MCF 10A (cell line): ENCODE measurements around the gene SH3GL1. TPM values are rescaled to one million over a fixed set of nuclear protein-coding genes. Genes with fewer than 3 reads are reported as not detected.
A peak's percentile ranks its signal among the peaks of the same experiment; 100 is the strongest.

ENCODE experiments used
- BruUV-seq: library from RNA; stranded (reverse); fragments of 400-500 nt; replicated peaks from 2 replicates; lab custom pipeline; 2021; lab: Mats Ljungman, UMichigan
- CTCF ChIA-PET: fragments of 300-600 bp; sonication (Branson Sonifier 250); formaldehyde crosslinking; extraction: SDS; loops from one replicate; lab custom pipeline; 2021; ENCODE audit warnings: antibody characterized with exemption, inconsistent platforms; lab: Yijun Ruan, JAX
- POLR2A ChIA-PET: fragments of 300-600, 350-650 bp; sonication (Branson Sonifier 250); formaldehyde crosslinking; extraction: SDS; loops from one replicate; lab custom pipeline; 2020; ENCODE audit warnings: antibody characterized with exemption, inconsistent platforms; lab: Yijun Ruan, JAX
- DNase-seq: peaks from one replicate; pipeline ENCODE4 v3.0.0-alpha.2; 2018; ENCODE audit not compliant: unreplicated experiment
- H3K27ac Mint-ChIP-seq: one replicate; pipeline ENCODE4 v1.8.0; 2022; ENCODE audit warnings: mild to moderate bottlenecking, low read depth, mixed read lengths; ENCODE audit not compliant: unreplicated experiment
- H3K27me3 Mint-ChIP-seq: one replicate; pipeline ENCODE4 v1.8.0; 2022; ENCODE audit warnings: mixed read lengths; ENCODE audit not compliant: insufficient read depth, unreplicated experiment
- H3K36me3 Mint-ChIP-seq: one replicate; pipeline ENCODE4 v1.8.0; 2022; ENCODE audit warnings: mild to moderate bottlenecking, moderate library complexity, mixed read lengths; ENCODE audit not compliant: insufficient read depth, unreplicated experiment
- H3K4me1 Mint-ChIP-seq: one replicate; pipeline ENCODE4 v1.8.0; 2022; ENCODE audit warnings: mixed read lengths; ENCODE audit not compliant: insufficient read depth, unreplicated experiment
- H3K4me3 Mint-ChIP-seq: one replicate; pipeline ENCODE4 v1.8.0; 2022; ENCODE audit warnings: mild to moderate bottlenecking, moderate library complexity, mixed read lengths; ENCODE audit not compliant: unreplicated experiment
- H3K9me3 Mint-ChIP-seq: one replicate; pipeline ENCODE4 v1.8.0; 2022; ENCODE audit warnings: mixed read lengths; ENCODE audit not compliant: unreplicated experiment
- intact Hi-C: fragments of 100-400 bp; cut with micrococcal nuclease; formaldehyde crosslinking; loops from 2 replicates; pipeline ENCODE4 v1.14.1; 2022
- microRNA-seq: library from miRNA; unstranded; fragments of <30 nt; microRNA quantifications from one replicate; pipeline ENCODE4 v1.2.0, GENCODE V29; 2022
- total RNA-seq: library from RNA; stranded (reverse); gene quantifications from 2 replicates; pipeline ENCODE4 v1.2.3, GENCODE V29; 2022
- TF ChIP-seq, protein P1 (sequence below): fragments of 200-600 bp; IDR thresholded peaks from one replicate; pipeline ENCODE4 v1.8.0; 2022; ENCODE audit warnings: antibody characterized with exemption, mild to moderate bottlenecking; ENCODE audit not compliant: unreplicated experiment

SH3GL1 gene
- total RNA-seq, 1 experiment from 2014 or later = 106 TPM

DNA sequence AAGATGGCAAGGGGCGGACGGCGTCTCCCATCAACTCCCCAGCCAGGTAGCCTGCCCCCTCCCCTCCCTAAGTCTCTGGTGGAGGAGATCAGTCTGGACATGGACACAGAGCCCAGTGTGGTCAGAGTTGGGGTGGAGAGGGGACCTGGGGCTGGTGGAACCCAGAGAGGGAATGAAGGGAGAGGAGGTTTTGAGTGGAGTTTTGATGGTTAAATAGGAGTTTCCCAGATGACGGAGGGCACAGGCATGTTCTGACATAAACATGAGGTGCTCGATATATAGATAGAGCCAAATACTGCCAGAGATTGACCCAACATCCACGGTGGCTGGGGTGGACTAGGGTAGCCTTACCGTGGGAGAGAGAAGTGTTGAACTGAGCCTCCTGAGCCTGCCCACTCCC lies 81.9 kb downstream of the SH3GL1 start:
- Mint-ChIP-seq H3K27ac (no peak overlapping the region), H3K27me3 (peaks cover 12% of the 10 kb centered on the region), H3K36me3 (no peaks in the 10 kb centered on the region), H3K4me3 (no peak overlapping the region), H3K9me3 (peaks cover 12% of the 10 kb centered on the region), H3K4me1 (no peaks in the 10 kb centered on the region)
- TF ChIP-seq, protein P1, sequence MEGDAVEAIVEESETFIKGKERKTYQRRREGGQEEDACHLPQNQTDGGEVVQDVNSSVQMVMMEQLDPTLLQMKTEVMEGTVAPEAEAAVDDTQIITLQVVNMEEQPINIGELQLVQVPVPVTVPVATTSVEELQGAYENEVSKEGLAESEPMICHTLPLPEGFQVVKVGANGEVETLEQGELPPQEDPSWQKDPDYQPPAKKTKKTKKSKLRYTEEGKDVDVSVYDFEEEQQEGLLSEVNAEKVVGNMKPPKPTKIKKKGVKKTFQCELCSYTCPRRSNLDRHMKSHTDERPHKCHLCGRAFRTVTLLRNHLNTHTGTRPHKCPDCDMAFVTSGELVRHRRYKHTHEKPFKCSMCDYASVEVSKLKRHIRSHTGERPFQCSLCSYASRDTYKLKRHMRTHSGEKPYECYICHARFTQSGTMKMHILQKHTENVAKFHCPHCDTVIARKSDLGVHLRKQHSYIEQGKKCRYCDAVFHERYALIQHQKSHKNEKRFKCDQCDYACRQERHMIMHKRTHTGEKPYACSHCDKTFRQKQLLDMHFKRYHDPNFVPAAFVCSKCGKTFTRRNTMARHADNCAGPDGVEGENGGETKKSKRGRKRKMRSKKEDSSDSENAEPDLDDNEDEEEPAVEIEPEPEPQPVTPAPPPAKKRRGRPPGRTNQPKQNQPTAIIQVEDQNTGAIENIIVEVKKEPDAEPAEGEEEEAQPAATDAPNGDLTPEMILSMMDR = no peak
- no TSS peak for BruUV-seq
- no peak for DNase-seq
- POLR2A ChIA-PET = interaction anchor here (1.8 kb wide), 1 partner anchor 25 kb away, joined by 9 read pairs; the partner anchor contains the start of gene MPND
- CTCF ChIA-PET = interaction anchor here (0.8 to 2.3 kb wide), 2 partner anchors 51 to 86 kb away, joined by 3 to 13 read pairs; no protein-coding TSS in a partner anchor
- intact Hi-C loops = no loop called here

DNA sequence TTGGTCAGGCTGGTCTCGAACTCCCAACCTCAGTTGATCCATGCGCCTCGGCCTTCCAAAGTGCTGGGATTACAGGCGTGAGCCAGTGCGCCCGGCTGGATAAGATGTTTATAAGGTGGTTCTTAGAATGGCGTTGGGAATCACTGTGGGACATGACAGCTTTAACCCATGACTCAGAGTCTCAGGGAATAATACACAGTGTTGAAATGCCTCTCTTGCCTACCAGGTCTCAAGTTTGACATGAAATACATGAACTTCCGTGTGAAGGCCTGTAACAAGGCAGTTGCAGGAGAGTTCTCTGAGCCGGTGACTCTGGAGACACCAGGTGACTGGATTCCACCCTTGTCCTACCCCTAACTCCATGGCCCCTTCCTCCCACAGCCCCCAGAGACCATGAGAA lies 83.4 kb downstream of the SH3GL1 start:
- DNase-seq = no peak
- Mint-ChIP-seq H3K27ac (no peak overlapping the region), H3K4me3 (no peak overlapping the region), H3K36me3 (no peaks in the 10 kb centered on the region), H3K27me3 (peaks cover 12% of the 10 kb centered on the region), H3K9me3 (peaks cover 12% of the 10 kb centered on the region), H3K4me1 (no peaks in the 10 kb centered on the region)
- ChIA-PET POLR2A (no interaction called here), CTCF (interaction anchor here (1.1 kb wide), 1 partner anchor 49 kb away, joined by 3 read pairs; no protein-coding TSS in a partner anchor)
- intact Hi-C loops = no loop called here
- no TSS peak for BruUV-seq
- TF ChIP-seq, protein P1 = no peak

DNA sequence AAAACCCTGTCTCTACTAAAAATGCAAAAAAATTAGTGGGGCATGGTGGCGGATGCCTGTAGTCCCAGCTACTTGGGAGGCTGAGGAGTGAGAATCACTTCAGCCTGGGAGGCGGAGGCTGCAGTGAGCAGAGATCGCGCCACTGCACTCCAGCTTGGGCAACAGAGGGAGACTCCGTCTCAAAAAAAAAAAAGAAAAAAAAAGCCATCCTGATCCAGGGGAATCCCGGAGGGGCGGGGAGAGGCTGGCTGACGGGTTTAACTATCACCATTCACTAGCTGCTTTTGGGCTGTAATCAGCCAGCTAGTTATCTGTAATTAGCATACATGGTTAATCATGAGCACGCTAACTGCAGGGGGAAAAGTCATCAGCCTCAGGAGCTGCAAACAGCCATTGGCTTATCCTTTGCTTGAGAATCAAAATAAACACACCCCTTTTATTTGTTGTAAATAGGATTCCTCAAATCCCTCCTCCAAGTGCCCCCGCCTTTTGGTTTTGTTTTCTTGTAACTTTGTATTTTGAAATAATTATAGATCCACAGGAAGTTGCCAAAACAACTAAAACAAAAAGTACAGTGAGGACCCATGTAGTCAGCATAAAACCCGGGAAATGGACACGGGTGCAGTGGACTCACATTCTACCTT lies 86.4 kb downstream of the SH3GL1 start:
- intact Hi-C loops = no loop called here
- Mint-ChIP-seq H3K4me3 (no peak overlapping the region), H3K36me3 (no peaks in the 10 kb centered on the region), H3K27ac (no peak overlapping the region), H3K9me3 (no peaks in the 10 kb centered on the region), H3K4me1 (no peaks in the 10 kb centered on the region), H3K27me3 (peaks cover 12% of the 10 kb centered on the region)
- BruUV-seq = no TSS peak
- ChIA-PET CTCF (interaction anchor here (0.6 to 1.1 kb wide), 4 partner anchors 12 to 155 kb away, joined by 3 to 4 read pairs (median 4); partner anchors contain the start of gene TMIGD2), POLR2A (no interaction called here)
- DNase-seq = no peak
- TF ChIP-seq, protein P1 = no peak

Small RNAs within 50 kb of the gene (microRNA-seq; reads per million reads assigned to microRNA genes)
- 10.4 reads per million, percentile 49 among the genes with 10 or more reads in this experiment for gene MIR4746

Other genes starting within 250 kb of the SH3GL1 start
- gene CREB3L3, start 246.9 kb downstream of the SH3GL1 start, total RNA-seq = not detected in 2 replicates
- gene SIRT6, start 218.0 kb downstream of the SH3GL1 start, total RNA-seq = 33.2 and 43.9 TPM in 2 replicates
- 1.2 and 2.9 TPM in 2 replicates for gene ANKRD24, start 217.9 kb downstream of the SH3GL1 start, total RNA-seq
- 0.35 and 1.0 TPM in 2 replicates for gene EBI3, start 171.0 kb downstream of the SH3GL1 start, total RNA-seq
- 28.1 and 30.1 TPM in 2 replicates for gene YJU2, start 153.5 kb downstream of the SH3GL1 start, total RNA-seq
- gene SHD, start 121.3 kb downstream of the SH3GL1 start, total RNA-seq = not detected in 2 replicates
- gene TMIGD2, start 98.2 kb downstream of the SH3GL1 start, total RNA-seq = not detected in 2 replicates
- not detected in 2 replicates for gene FSD1, start 95.9 kb downstream of the SH3GL1 start, total RNA-seq
- gene STAP2, start 61.7 kb downstream of the SH3GL1 start, total RNA-seq = 14.8 and 20.3 TPM in 2 replicates
- 2.4 and 7.2 TPM in 2 replicates for gene MPND, start 57.0 kb downstream of the SH3GL1 start, total RNA-seq
- 15.3 and 16.7 TPM in 2 replicates for gene CHAF1A, start 2.1 kb upstream of the SH3GL1 start, total RNA-seq
- 94.8 and 110 TPM in 2 replicates for gene UBXN6, start 57.2 kb upstream of the SH3GL1 start, total RNA-seq
- 46.3 and 53.8 TPM in 2 replicates for gene HDGFL2, start 71.8 kb upstream of the SH3GL1 start, total RNA-seq
- 1.4 and 1.8 TPM in 2 replicates for gene PLIN4, start 117.9 kb upstream of the SH3GL1 start, total RNA-seq
- not detected in 2 replicates for gene PLIN5, start 134.7 kb upstream of the SH3GL1 start, total RNA-seq
- 0.33 and 0.56 TPM in 2 replicates for gene LRG1, start 139.5 kb upstream of the SH3GL1 start, total RNA-seq
- 0.20 and 0.54 TPM in 2 replicates for gene SEMA6B, start 159.1 kb upstream of the SH3GL1 start, total RNA-seq
- gene TNFAIP8L1, start 239.0 kb upstream of the SH3GL1 start, total RNA-seq = 2.7 and 3.6 TPM in 2 replicates